Caco-2 (cell line): Measurements from ENCODE around the gene CCR9. TPM values are rescaled to one million over a fixed set of nuclear protein-coding genes. Genes with fewer than 3 reads are reported as not detected.

Source experiments
- BruUV-seq: library from RNA; stranded (reverse); fragments of 400-500 nt; replicated peaks from 2 replicates; lab custom pipeline; 2021; lab: Mats Ljungman, UMichigan
- CTCF ChIA-PET: fragments of 300-600 bp; sonication (Branson Sonifier 250); formaldehyde crosslinking; loops from one replicate; lab custom pipeline; 2022; ENCODE audit warnings: antibody characterized with exemption; lab: Charles Lee
- POLR2A ChIA-PET: fragments of 300-600 bp; sonication (Branson Sonifier 250); formaldehyde crosslinking; loops from one replicate; lab custom pipeline; 2022; ENCODE audit warnings: antibody characterized with exemption; lab: Charles Lee
- DNase-seq, 2 experiments: peaks; one replicate each; pipeline versions ENCODE4 v3.0.0 to v3.0.0-alpha.2; 2020 to 2022
- H3K27me3 ChIP-seq: replicated peaks from 2 replicates; pipeline ENCODE4 v1.6.0; 2011; ENCODE audit warnings: low read length; ENCODE audit not compliant: control insufficient read depth, insufficient read depth
- H3K36me3 ChIP-seq: 2 replicates; pipeline ENCODE4 v1.5.1; 2011; ENCODE audit warnings: low read length; ENCODE audit not compliant: control insufficient read depth, insufficient read depth
- H3K4me1 ChIP-seq: fragments of 250-450 bp; sonication (Bioruptor Pico); 2 replicates; pipeline ENCODE4 v1.5.1; 2020; ENCODE audit warnings: mild to moderate bottlenecking
- H3K4me3 ChIP-seq: 2 replicates; pipeline ENCODE4 v1.5.1; 2011; ENCODE audit warnings: low read depth, mild to moderate bottlenecking, control low read depth, low read length
- H3K9me3 ChIP-seq: fragments of 250-450 bp; sonication (Bioruptor Pico); 2 replicates; pipeline ENCODE4 v1.5.1; 2020; ENCODE audit warnings: mild to moderate bottlenecking, moderate library complexity
- H3K27ac Mint-ChIP-seq: one replicate; pipeline ENCODE4 v1.8.0; 2022; ENCODE audit warnings: mixed read lengths; ENCODE audit not compliant: unreplicated experiment
- H3K27me3 Mint-ChIP-seq: one replicate; pipeline ENCODE4 v1.8.0; 2022; ENCODE audit warnings: mixed read lengths; ENCODE audit not compliant: insufficient read depth, unreplicated experiment
- H3K36me3 Mint-ChIP-seq: one replicate; pipeline ENCODE4 v1.8.0; 2022; ENCODE audit warnings: mild to moderate bottlenecking, mixed read lengths; ENCODE audit not compliant: insufficient read depth, unreplicated experiment
- H3K4me1 Mint-ChIP-seq: one replicate; pipeline ENCODE4 v1.8.0; 2022; ENCODE audit warnings: low read depth, mixed read lengths; ENCODE audit not compliant: unreplicated experiment
- H3K4me3 Mint-ChIP-seq: one replicate; pipeline ENCODE4 v1.8.0; 2022; ENCODE audit warnings: mild to moderate bottlenecking, moderate library complexity, mixed read lengths; ENCODE audit not compliant: unreplicated experiment
- H3K9me3 Mint-ChIP-seq: one replicate; pipeline ENCODE4 v1.8.0; 2022; ENCODE audit warnings: mixed read lengths; ENCODE audit not compliant: unreplicated experiment
- CTCF ChIP-seq, 2 experiments: fragments of 200-600 bp in 1 of 2; IDR thresholded peaks; 1 replicate in 1 of 2; 2 replicates in 1 of 2; pipeline versions ENCODE4 v1.5.1 to v1.8.0; 2011 to 2022; ENCODE audit warnings: antibody characterized with exemption in 1 of 2, control low read depth in 1 of 2, inconsistent platforms in 1 of 2, low read depth in 1 of 2, low read length in 1 of 2, mild to moderate bottlenecking in 1 of 2, moderate library complexity in 1 of 2; ENCODE audit not compliant: insufficient read depth in 1 of 2, severe bottlenecking in 1 of 2, unreplicated experiment in 1 of 2
- intact Hi-C: fragments of 100-400 bp; cut with micrococcal nuclease; formaldehyde crosslinking; loops from one replicate; pipeline ENCODE4 v1.10.0; 2022; ENCODE audit not compliant: unreplicated experiment
- total RNA-seq: library from RNA; stranded (reverse); gene quantifications from 2 replicates; pipeline ENCODE4 v1.2.3, GENCODE V29; 2022

CCR9 gene
- total RNA-seq, 1 experiment from 2014 or later, result not detected

- ChIA-PET CTCF (no interaction called here), POLR2A (no interaction called here)
- no peaks in the 10 kb centered on the region for H3K36me3 Mint-ChIP-seq
- H3K4me1 Mint-ChIP-seq, result peaks cover 7% of the 10 kb centered on the region
- Histone ChIP-seq H3K4me1 (no peaks in the 10 kb centered on the region), H3K27me3 (no peaks in the 10 kb centered on the region), H3K36me3 (no peaks in the 10 kb centered on the region), H3K9me3 (no peaks in the 10 kb centered on the region), H3K4me3 (no peak overlapping the region)
- no peak overlapping the region for H3K27ac Mint-ChIP-seq
- H3K9me3 Mint-ChIP-seq, result peaks cover 9% of the 10 kb centered on the region
- no TSS peak for BruUV-seq
- peaks cover 3% of the 10 kb centered on the region for H3K27me3 Mint-ChIP-seq
- no peak for TF ChIP-seq CTCF (IDR thresholded peaks at IDR 0.05; ENCODE audit: insufficient read depth in 1 of 2, low read depth in 1 of 2, low read length in 1 of 2, severe bottlenecking in 1 of 2, unreplicated experiment in 1 of 2)
- H3K4me3 Mint-ChIP-seq, result no peak overlapping the region
- no peak for DNase-seq
- intact Hi-C loops, result no loop called here
These were observed 25.3 kb downstream of the CCR9 start for GRCh38 chr3:45911511-45912226.

GRCh38 chr3:45912435-45912834, 26.1 kb downstream of the CCR9 start:
- Mint-ChIP-seq H3K4me1 (peaks cover 5% of the 10 kb centered on the region), H3K27me3 (peaks cover 3% of the 10 kb centered on the region), H3K27ac (no peak overlapping the region), H3K4me3 (no peak overlapping the region), H3K36me3 (no peaks in the 10 kb centered on the region), H3K9me3 (peaks cover 9% of the 10 kb centered on the region)
- no peak for TF ChIP-seq CTCF (IDR thresholded peaks at IDR 0.05; ENCODE audit: insufficient read depth in 1 of 2, low read depth in 1 of 2, low read length in 1 of 2, severe bottlenecking in 1 of 2, unreplicated experiment in 1 of 2)
- ChIA-PET CTCF (no interaction called here), POLR2A (no interaction called here)
- Histone ChIP-seq H3K9me3 (no peaks in the 10 kb centered on the region), H3K27me3 (no peaks in the 10 kb centered on the region), H3K4me1 (no peaks in the 10 kb centered on the region), H3K4me3 (no peak overlapping the region), H3K36me3 (no peaks in the 10 kb centered on the region)
- DNase-seq, result no peak
- intact Hi-C loops, result no loop called here
- no TSS peak for BruUV-seq

- no TSS peak for BruUV-seq
- ChIA-PET POLR2A (no interaction called here), CTCF (no interaction called here)
- no peak for DNase-seq
- Histone ChIP-seq H3K4me1 (no peaks in the 10 kb centered on the region), H3K36me3 (no peaks in the 10 kb centered on the region), H3K4me3 (no peak overlapping the region), H3K27me3 (no peaks in the 10 kb centered on the region), H3K9me3 (no peaks in the 10 kb centered on the region)
- Mint-ChIP-seq H3K4me1 (no peaks in the 10 kb centered on the region), H3K9me3 (peaks cover 3% of the 10 kb centered on the region), H3K4me3 (no peak overlapping the region), H3K27ac (no peak overlapping the region), H3K27me3 (no peaks in the 10 kb centered on the region), H3K36me3 (no peaks in the 10 kb centered on the region)
- TF ChIP-seq CTCF (IDR thresholded peaks at IDR 0.05; ENCODE audit: insufficient read depth in 1 of 2, low read depth in 1 of 2, low read length in 1 of 2, severe bottlenecking in 1 of 2, unreplicated experiment in 1 of 2), result no peak
- intact Hi-C loops, result no loop called here
These were observed 28.2 kb downstream of the CCR9 start for GRCh38 chr3:45914362-45915058.
